Prostate gland (tissue), 2 donors: Measurements from ENCODE around the gene RAI1. TPM values are rescaled to one million over a fixed set of nuclear protein-coding genes. Genes with fewer than 3 reads are reported as not detected.
A peak's percentile ranks its signal among the peaks of the same experiment; 100 is the strongest.

ENCODE experiments used
- DNase-seq: peaks from one replicate; pipeline ENCODE4 v3.0.0-alpha.2; 2019; ENCODE audit warnings: low spot score
- H3K27ac ChIP-seq, 2 donors: fragments of 200-600 bp; sonication (generic); 2 replicates each; pipeline ENCODE4 v1.5.1; 2017 to 2019
- H3K27me3 ChIP-seq: fragments of 200-600 bp; sonication (generic); replicated peaks from 2 replicates; pipeline ENCODE4 v1.5.1; 2019; ENCODE audit not compliant: insufficient read depth
- H3K36me3 ChIP-seq, 2 donors: fragments of 200-600 bp; sonication (generic); 1 replicate in 1 of 2; 2 replicates in 1 of 2; pipeline versions ENCODE4 v1.5.1 to v1.8.1; 2017 to 2019
- H3K4me1 ChIP-seq: fragments of 200-600 bp; sonication (generic); replicated peaks from 2 replicates; pipeline ENCODE4 v1.5.1; 2019
- H3K4me3 ChIP-seq, 2 donors: fragments of 200-600 bp; sonication (generic); 2 replicates each; pipeline ENCODE4 v1.5.1; 2017 to 2019
- H3K9me3 ChIP-seq: fragments of 200-600 bp; sonication (generic); 2 replicates; pipeline ENCODE4 v1.5.1; 2017
- POLR2A ChIP-seq: fragments of 450-650 bp; IDR thresholded peaks from one replicate; pipeline ENCODE4 v1.6.1; 2016; ENCODE audit warnings: antibody characterized with exemption, mild to moderate bottlenecking
- POLR2AphosphoS5 ChIP-seq: sonication (generic); formaldehyde crosslinking; IDR thresholded peaks from one replicate; pipeline ENCODE4 v1.6.1; 2017; ENCODE audit warnings: antibody characterized with exemption
- WGBS: methylation state at CpG from one replicate; pipeline ENCODE4 v1.1.5; 2018; 5-methylcytosine and 5-hydroxymethylcytosine counted together
- intact Hi-C: fragments of 100-400 bp; cut with DNase I; formaldehyde crosslinking; loops from one replicate; pipeline ENCODE4 v1.14.2; 2022
- total RNA-seq, 2 donors: library from RNA; depleted of rRNA; stranded (reverse); fragments of >200 nt; gene quantifications; one replicate each; pipeline ENCODE4 v1.1.0, GENCODE V29; 2016
- TF ChIP-seq, protein P1 (sequence below), 4 experiments: fragments of 200-600 bp in 2 of 4; fragments of 450-650 bp in 2 of 4; sonication (generic) in 2 of 4; IDR thresholded peaks; 1 replicate in 3 of 4; 2 replicates in 1 of 4; pipeline ENCODE4 v1.5.1; 2016 to 2019; ENCODE audit warnings: antibody characterized with exemption in 4 of 4, mild to moderate bottlenecking in 2 of 4, moderate library complexity in 2 of 4

The RAI1 gene
- total RNA-seq, 2 donors from 2014 or later = 69.2 to 71.0 TPM

DNA sequence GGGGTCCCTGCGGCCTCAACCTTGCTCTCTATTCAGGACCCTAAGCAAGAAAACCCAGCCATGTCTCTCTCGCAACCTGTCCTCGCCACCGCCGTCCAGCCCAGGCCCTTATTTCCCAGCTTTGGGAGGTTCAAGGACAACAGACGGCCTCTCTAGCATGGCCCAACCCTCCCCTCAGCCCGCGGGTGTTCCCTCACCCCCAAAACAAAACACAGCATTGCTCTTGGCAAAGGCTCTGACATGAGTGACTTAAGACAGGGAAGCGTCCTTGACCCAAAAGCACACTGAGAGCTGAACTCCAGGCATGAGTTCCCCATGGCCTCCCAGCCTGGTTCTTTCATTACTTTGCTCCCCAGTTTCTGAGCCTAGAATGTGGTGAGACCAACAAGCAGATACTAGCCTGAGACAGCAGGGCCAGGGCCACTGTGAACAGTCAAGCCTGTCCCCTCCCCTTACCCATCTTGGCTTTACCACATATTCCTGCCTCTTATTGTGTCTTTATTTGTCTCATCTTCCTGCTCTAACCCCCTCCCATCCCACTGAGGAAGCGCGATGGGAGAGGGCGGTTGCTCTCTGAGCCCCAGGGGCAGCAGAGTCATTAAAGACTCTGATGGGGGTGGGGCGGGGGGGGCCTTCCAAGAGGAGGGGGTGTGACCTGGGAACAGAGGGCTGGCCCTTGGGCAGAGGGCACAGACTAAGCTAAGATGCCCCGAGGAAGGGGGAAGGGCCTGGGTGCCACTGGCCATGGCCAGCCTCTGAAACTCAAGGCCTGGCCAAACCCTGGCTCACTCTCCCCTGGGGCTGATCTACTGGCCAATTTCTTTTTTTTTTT is 143.7 kb downstream of the RAI1 start:
- H3K36me3 ChIP-seq = no peaks in the 10 kb centered on the region
- no peaks in the 10 kb centered on the region for H3K27me3 ChIP-seq
- H3K27ac ChIP-seq = peak overlapping the region; percentile 94
- no peak for DNase-seq
- peaks cover 48% of the 10 kb centered on the region for H3K4me1 ChIP-seq
- 27% methylated on average over 14 of the region's 14 CpGs for WGBS
- no peaks in the 10 kb centered on the region for H3K9me3 ChIP-seq
- TF ChIP-seq POLR2A (no peak), POLR2AphosphoS5 (peak; percentile 4)
- TF ChIP-seq, protein P1, sequence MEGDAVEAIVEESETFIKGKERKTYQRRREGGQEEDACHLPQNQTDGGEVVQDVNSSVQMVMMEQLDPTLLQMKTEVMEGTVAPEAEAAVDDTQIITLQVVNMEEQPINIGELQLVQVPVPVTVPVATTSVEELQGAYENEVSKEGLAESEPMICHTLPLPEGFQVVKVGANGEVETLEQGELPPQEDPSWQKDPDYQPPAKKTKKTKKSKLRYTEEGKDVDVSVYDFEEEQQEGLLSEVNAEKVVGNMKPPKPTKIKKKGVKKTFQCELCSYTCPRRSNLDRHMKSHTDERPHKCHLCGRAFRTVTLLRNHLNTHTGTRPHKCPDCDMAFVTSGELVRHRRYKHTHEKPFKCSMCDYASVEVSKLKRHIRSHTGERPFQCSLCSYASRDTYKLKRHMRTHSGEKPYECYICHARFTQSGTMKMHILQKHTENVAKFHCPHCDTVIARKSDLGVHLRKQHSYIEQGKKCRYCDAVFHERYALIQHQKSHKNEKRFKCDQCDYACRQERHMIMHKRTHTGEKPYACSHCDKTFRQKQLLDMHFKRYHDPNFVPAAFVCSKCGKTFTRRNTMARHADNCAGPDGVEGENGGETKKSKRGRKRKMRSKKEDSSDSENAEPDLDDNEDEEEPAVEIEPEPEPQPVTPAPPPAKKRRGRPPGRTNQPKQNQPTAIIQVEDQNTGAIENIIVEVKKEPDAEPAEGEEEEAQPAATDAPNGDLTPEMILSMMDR (IDR thresholded peaks at IDR 0.05) = no peak
- H3K4me3 ChIP-seq = no peak overlapping the region
- intact Hi-C loops = no loop called here

DNA sequence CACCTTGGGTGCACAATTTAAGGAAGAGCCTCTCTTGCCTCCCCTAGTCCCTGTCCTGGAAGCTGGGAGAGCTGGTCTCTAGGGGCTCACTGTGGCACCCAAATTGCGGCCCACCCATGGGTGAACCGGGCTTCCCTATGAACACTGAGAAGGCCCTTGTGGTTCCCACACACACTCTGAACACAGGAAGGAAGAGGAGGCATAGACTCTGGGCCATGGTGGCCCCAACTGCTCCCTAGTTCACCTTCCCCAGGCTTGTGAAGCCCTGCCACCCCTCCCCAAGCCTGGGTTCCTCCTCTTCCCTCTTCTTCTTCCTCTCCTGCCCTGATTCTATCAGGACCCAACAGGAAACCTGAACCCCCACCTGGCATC is 145.1 kb downstream of the RAI1 start:
- no peaks in the 10 kb centered on the region for H3K9me3 ChIP-seq
- TF ChIP-seq POLR2AphosphoS5 = no peak
- no peak for TF ChIP-seq POLR2A
- TF ChIP-seq, protein P1 (IDR thresholded peaks at IDR 0.05) = no peak
- H3K4me1 ChIP-seq = peaks cover 38% of the 10 kb centered on the region
- DNase-seq = no peak
- H3K36me3 ChIP-seq = no peaks in the 10 kb centered on the region
- intact Hi-C loops = no loop called here
- peak overlapping the region; percentile 94 for H3K27ac ChIP-seq
- H3K4me3 ChIP-seq = no peak overlapping the region
- H3K27me3 ChIP-seq = no peaks in the 10 kb centered on the region
- 88% methylated on average over 2 of the region's 2 CpGs for WGBS

DNA sequence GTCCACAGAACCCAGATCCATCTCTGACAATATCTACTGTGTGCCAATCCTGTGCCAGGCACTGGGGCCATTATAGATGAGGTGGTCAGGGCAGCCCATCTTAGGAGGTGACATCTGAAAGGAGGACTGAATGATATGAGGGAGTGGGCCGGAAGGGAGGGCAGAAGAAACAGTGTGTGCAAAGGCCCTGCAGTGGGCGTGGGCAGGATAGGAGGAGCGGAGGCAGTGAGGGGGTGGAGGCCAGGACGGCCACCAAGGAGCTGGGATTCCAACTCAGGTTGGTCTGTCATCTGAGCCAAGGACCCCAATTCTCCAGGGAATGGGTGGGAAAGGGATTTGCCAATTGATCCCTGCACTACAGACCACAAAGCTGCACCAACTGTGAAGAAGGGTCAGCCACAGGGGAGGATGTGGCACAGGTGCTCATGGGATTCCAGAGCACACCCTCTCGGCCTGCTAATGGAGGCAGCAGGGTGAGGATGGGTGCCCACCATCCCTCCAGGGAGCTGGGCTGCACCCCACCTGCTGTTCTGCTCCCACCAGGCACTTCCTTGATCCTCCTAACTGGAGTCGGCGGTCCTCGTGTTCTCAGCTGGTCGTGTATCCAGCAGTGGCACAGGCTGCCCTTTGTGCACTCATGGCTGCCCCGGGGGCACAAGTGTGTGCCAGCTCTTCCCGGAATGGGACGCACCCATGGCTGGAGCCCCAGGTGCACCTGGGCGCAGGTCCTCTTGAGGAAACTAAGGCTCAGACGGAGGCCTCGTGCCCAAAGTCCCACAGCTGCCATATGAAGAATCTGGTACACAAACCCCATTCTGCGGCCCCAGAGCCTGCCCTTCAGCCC is 145.9 kb downstream of the RAI1 start:
- intact Hi-C loops = no loop called here
- peaks cover 31% of the 10 kb centered on the region for H3K4me1 ChIP-seq
- TF ChIP-seq POLR2A (no peak), POLR2AphosphoS5 (no peak)
- TF ChIP-seq, protein P1 (IDR thresholded peaks at IDR 0.05) = no peak
- H3K36me3 ChIP-seq = no peaks in the 10 kb centered on the region
- 63% methylated on average over 16 of the region's 16 CpGs for WGBS
- H3K4me3 ChIP-seq = no peak overlapping the region
- no peaks in the 10 kb centered on the region for H3K9me3 ChIP-seq
- H3K27ac ChIP-seq = peak overlapping the region; percentile 94
- no peaks in the 10 kb centered on the region for H3K27me3 ChIP-seq
- DNase-seq = no peak

GRCh38 chr17:17827826-17828621 is 146.8 kb downstream of the RAI1 start:
- TF ChIP-seq, protein P1 (IDR thresholded peaks at IDR 0.05) = no peak
- TF ChIP-seq POLR2AphosphoS5 = no peak
- no peak for TF ChIP-seq POLR2A
- no peaks in the 10 kb centered on the region for H3K9me3 ChIP-seq
- no peaks in the 10 kb centered on the region for H3K36me3 ChIP-seq
- intact Hi-C loops = no loop called here
- DNase-seq = no peak
- H3K4me1 ChIP-seq = peaks cover 22% of the 10 kb centered on the region
- 79% methylated on average over 13 of the region's 13 CpGs for WGBS
- H3K27ac ChIP-seq = peak overlapping the region in 1 of 2 donors; percentile 94
- no peak overlapping the region for H3K4me3 ChIP-seq
- no peaks in the 10 kb centered on the region for H3K27me3 ChIP-seq
